Epithelial cell of prostate (primary cell): ENCODE data around the gene VAC14.

Source experiments
- DNase-seq: peaks from one replicate; pipeline ENCODE4 v3.0.0-alpha.2; 2011; ENCODE audit warnings: low read depth, low spot score
- H3K27ac ChIP-seq: fragments of 450-650 bp; 2 replicates; pipeline ENCODE4 v1.5.1; 2017; ENCODE audit warnings: mild to moderate bottlenecking

VAC14 gene

DNA sequence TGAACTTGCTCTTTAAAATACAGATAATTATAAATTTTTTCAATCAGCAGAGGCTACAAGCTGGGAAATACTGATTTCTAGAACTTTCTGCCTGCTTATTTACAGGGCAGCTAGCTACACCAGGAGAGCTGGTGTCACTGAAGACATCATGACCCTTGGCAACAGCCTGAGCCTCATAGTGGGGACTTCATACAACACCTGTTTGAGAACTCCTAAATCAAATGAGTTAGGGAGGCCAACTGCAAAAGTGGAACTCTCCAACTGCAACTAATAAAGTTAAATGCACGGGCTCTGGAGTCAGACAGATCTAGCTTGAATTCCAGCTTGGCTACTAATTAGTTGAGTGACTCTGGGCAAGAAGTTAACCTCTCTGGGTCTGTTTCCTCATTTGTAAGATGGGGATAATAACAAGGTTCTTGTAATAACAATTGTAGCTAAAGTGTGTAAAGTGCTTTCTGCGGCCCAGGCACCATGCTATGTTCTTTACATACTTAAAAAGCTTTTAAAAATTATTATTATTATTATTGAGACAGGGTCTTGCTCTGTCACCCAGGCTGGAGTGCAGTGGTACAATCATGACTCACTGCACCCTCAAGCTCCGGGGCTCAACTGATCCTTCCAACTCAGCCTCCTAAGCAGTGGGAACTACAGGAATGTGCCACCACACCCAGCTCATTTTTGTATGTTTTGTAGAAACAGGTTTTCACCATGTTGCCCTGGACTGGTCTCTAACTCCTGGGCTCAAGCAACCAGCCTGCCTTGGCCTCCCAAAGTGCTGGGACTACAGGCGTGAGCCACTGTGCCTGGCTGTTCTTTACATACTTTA is 33.4 kb downstream of the VAC14 start:
- H3K27ac ChIP-seq = peak overlapping the region; percentile 64

DNA sequence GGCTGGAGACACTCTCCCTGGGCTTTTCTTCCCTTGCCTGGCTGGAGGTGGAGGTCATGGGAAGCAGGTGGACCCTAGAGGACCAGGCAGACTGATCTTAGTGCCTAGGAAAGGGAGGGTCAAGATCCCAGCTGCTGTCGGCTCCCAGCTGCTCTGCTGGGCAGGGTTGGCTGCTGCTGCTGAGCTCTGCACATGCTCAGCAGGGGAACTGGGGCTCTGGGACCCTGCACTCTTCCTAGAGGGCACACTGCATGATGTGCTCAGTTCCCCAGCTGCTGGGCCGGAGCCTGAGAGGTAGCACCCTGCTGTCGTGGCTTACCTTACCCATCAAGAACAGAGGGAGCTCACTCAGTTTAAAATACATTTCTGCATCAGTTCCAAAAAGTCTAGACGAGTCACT is 34.3 kb downstream of the VAC14 start:
- no peak for DNase-seq
- H3K27ac ChIP-seq = no peak overlapping the region

More for the DNA sequence above, 33.4 kb downstream of the VAC14 start:
- no peak for DNase-seq

DNA sequence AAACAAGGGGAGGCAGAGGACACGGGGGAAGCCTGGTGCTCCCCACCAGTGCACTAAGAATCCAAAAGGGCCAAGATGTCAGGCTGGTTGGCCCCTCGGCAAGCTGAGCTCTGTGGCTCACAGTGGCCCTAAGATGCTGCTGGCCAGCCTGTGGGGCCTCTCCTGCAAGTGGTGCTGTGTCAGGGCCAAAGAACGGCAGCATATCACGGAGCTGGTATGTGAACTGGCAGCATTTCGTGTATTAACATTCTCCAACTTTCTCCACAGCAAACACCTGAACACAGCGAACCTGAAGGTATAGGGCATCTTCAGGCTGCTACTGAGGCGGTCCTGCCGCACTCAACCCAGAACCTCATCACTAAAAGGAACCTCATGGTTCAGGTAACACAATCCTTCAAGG is 34.8 kb downstream of the VAC14 start:
- no peak overlapping the region for H3K27ac ChIP-seq
- DNase-seq = no peak

- no peak for DNase-seq
- no peak overlapping the region for H3K27ac ChIP-seq
Observed at GRCh38 chr16:70765491-70765890, 35.5 kb downstream of the VAC14 start.

DNA sequence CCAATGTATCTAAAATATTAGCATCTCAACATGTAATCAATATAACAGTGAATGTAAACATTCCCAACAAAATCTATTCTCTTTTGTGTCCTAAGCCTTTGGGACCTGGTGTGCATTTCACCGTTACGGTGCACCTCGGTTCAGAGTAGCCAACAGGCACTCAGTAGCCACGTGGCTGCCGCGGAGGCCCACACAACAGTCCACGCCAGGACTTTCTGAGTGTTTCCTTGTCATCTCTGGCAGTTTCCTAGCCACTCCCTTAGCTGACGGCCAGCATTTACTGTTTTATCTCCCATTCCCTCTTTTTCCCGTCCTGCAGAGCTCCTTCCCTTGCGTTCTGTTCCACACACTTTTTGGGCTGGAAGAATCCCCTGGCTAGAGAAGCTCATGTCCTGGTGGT is 36.3 kb downstream of the VAC14 start:
- H3K27ac ChIP-seq = no peak overlapping the region
- DNase-seq = no peak

GRCh38 chr16:70760221-70760620 is 40.7 kb downstream of the VAC14 start:
- DNase-seq = no peak
- no peak overlapping the region for H3K27ac ChIP-seq

DNA sequence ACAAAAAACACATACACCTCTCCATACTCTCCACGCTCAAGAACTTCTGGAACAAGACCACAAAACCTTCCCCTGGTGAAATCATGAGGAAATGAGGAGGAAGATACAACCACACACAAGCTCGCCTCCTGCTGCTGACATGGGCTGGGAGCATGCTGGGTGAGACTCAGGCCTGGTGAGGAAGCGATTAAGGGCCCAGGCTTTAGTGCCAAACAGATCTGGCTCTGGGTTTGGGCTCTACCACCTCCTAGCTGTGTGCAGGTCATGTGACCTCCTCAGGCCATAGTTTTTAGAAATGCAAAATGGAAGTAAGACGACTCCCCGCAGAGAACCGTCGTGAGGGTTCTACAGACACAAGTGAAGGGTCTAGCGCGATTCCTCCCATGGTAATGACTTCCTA is 41.3 kb downstream of the VAC14 start:
- H3K27ac ChIP-seq = no peak overlapping the region
- no peak for DNase-seq

DNA sequence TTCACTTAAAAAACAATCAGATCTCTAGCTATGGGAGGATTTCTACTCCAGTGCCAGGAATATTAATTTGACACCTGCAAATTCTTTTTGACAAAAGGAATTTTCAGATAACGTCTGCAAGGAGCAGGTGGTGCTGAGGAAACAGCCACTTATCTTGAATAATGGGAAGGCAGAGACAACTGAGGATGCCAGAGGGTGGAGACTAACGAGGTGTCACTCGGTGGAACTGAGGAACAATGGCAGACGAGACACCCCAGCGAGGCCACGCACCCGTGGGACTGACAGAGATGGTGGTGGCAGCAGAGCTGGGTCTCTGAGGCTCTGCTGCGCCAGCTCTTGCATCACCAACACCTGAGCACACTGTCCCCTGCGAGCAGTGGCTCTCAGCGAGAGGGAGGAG is 42.2 kb downstream of the VAC14 start:
- DNase-seq = no peak

DNA sequence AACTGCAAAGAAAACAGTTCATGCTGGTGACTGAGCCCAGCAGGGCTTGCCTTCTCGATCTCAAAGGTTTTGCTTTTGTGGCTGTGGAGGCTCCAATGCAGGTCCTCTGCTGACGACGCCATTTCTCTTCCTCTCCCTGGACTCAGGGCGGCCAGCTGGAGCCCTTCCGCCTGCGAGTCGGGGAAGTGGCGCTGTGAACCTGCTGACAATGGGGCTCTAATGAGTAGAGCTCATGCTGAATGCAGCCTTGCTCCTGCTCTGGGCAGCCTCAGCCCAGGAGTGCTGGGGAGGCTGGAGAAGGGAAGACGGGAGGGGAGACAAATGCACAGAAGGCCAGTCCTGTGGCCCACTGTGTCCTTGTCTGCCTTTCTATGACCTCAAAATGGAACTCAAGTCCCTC is 43.8 kb downstream of the VAC14 start:
- no peak overlapping the region for H3K27ac ChIP-seq

More for the DNA sequence above, 42.2 kb downstream of the VAC14 start:
- no peak overlapping the region for H3K27ac ChIP-seq

GRCh38 chr16:70756071-70756470 is 44.9 kb downstream of the VAC14 start:
- no peak overlapping the region for H3K27ac ChIP-seq
- DNase-seq = no peak

More for the DNA sequence above, 43.8 kb downstream of the VAC14 start:
- DNase-seq = no peak

DNA sequence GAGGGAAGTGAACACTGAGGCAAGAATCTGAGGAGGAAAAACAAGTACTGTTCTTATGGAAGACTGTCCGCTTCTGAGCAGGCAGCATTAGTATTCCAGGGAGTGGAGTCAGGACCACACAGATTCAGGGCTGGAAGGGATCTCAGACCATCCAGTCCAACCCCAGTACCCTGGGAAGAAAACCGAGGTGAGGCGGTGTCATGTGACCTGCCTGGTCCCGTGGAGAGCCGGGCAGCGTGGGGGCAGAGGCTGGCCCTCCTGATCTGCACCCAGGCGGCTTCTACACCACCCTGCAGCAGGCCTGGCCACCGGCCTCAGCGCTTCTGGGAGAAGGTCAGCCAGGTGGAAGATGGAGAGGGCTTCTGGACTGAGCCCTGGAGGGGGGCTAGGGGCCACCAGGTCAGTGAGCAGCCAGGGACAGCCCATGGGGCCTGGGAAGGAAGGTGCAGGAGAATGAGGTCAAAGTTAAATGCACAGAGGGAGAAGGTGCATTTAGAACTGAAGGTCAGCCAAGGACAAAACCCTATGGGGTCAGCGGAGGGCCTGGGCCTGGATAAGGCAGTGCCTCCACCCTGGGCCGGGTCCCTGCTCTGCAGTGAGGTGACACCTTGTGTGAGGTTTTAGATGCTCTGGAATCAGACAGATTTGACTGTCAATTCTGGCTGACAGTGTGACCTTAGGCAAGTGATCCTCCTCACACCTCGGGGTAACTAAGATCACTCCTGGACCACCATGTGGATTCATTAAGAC is 45.9 kb downstream of the VAC14 start:
- no peak overlapping the region for H3K27ac ChIP-seq
- no peak for DNase-seq

GRCh38 chr16:70754371-70754770 is 46.6 kb downstream of the VAC14 start:
- no peak for DNase-seq
- H3K27ac ChIP-seq = no peak overlapping the region

GRCh38 chr16:70753694-70754325 is 47.1 kb downstream of the VAC14 start:
- H3K27ac ChIP-seq = no peak overlapping the region
- no peak for DNase-seq

DNA sequence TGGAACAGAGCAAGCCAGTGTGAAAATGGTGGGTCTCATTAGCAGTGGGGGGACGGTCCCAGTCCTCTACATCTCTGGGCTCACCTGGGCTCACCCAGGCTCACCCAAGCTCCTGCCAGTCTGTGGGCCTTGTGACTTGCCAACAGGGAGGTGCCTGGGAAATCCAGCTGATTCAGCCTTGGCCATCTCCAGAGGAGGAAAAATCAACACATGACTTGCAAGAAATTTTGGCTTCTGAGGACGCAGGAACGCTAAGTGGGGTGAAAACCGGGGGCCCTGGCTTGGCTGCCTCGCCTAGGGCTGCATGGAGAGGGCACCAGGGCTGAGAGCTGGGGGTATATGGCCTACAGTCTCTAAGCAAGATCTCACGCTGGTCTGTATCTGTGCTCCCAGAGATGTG is 47.7 kb downstream of the VAC14 start:
- DNase-seq = no peak

DNA sequence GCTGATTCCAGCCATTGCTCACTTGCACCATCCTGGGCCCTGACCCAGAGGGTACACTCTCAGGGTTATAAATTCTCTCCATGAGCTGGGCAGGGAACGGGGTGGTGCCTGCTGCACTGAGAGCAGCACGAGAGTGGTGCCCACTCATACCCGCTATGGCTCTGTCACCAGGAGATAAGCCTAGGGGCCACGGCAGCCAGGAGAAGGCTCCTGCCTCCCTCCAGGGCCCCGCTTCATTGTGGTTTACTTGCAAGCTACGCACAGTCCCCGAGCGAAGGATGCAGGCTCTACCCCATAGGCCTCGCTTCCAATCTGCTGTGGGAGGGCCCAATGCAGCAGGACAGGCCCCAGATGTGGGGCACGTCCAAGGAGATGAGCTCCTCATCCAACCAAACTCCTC is 48.5 kb downstream of the VAC14 start:
- no peak for DNase-seq
- no peak overlapping the region for H3K27ac ChIP-seq

More for the DNA sequence above, 47.7 kb downstream of the VAC14 start:
- no peak overlapping the region for H3K27ac ChIP-seq

- no peak for DNase-seq
- H3K27ac ChIP-seq = no peak overlapping the region
Observed at GRCh38 chr16:70751593-70751992, 49.4 kb downstream of the VAC14 start.

DNA sequence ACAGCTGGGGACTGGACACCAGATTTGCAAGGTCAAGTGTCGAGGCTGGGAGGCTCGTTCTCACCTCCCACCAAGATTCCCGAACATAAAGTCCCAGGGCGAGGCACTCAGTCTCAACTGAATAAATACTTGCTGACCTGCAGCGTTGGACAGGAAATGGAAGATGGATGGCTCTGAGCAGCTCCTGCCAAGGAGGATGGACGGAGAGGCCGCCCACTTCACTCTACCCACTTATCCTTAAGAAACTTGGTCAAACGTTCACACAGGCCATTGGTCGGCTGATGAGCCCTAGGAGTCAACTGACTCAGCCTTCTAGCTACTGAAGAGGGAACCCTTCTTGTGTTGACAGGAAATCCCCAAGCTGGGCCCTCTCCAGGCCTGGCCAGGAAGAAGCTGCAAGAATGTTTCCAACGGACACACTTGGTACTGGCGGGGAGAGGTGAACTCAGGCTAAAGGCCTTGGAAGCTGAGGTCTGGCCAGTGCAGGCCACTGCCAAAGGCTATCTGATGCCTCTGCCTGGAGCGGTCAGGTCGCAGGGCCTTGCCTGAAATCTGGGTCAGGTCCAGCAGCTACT is 50.0 kb downstream of the VAC14 start:
- no peak overlapping the region for H3K27ac ChIP-seq
- DNase-seq = no peak

GRCh38 chr16:70749681-70750601 is 51.0 kb downstream of the VAC14 start:
- H3K27ac ChIP-seq = peak overlapping the region; percentile 72
- DNase-seq = no peak

DNA sequence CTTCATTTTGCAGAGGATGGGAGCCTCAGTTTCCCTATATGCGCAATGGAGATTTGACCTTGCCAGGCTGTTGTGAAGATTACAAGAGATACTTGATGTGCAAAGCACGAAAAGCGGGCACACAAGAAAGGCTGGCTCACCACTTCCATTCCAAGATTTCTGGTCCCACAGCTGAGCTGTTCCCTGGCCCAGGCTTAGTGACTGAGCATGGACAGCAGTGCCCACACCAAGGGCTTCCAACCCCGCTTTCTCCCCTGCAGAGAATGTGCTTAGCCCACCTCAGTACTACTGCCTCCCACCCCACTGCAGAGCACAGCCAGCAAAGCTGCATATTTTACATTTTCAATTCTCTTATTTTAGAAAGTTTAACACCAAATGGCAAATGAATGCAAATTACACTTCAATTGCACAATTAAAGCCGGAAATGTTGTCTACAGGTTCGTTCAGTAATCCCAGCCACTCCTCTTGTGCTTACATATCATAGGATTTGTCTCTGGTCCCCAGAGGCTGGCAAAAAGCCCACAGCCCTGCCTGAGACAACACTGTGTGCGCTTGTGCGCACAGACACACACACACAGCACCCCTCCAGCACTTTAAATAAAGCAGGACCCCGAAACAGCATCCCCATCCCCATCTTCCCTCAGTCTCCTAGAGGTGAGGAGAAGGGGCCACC is 51.8 kb downstream of the VAC14 start:
- no peak for DNase-seq
- H3K27ac ChIP-seq = peak overlapping the region; percentile 72
